ENCODE measurements around the gene MTURN.

The MTURN gene

GRCh38 chr7:30177186-30177585 lies 42.4 kb downstream of the MTURN start:
- no peak overlapping the region for H3K4me3 ChIP-seq (ENCODE audit: low read depth, low read length)
- TF ChIP-seq, protein P1, sequence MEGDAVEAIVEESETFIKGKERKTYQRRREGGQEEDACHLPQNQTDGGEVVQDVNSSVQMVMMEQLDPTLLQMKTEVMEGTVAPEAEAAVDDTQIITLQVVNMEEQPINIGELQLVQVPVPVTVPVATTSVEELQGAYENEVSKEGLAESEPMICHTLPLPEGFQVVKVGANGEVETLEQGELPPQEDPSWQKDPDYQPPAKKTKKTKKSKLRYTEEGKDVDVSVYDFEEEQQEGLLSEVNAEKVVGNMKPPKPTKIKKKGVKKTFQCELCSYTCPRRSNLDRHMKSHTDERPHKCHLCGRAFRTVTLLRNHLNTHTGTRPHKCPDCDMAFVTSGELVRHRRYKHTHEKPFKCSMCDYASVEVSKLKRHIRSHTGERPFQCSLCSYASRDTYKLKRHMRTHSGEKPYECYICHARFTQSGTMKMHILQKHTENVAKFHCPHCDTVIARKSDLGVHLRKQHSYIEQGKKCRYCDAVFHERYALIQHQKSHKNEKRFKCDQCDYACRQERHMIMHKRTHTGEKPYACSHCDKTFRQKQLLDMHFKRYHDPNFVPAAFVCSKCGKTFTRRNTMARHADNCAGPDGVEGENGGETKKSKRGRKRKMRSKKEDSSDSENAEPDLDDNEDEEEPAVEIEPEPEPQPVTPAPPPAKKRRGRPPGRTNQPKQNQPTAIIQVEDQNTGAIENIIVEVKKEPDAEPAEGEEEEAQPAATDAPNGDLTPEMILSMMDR (IDR thresholded peaks at IDR 0.05; ENCODE audit: low read depth, low read length, missing control alignments): no peak
- no peak for DNase-seq (ENCODE audit: low read depth)

DNA sequence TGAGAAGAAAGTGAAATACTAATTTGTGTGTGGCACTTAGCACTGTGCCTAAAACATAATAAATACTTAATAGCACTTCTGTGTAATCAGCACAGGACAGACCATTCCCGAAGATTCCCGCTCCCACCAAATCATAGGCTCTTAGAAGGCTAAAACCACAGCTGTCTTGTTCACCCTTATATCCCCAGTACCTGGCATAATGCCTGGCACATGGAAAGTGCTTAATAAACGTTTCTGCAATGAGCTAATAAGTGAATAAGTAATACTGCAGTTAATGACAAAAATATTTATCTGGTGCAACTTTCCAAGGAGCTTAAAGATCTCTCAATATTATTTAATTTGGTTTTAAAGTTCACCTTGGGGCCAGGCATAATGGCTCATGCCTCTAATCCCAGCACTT lies 43.2 kb downstream of the MTURN start:
- no peak for DNase-seq (ENCODE audit: low read depth)
- H3K4me3 ChIP-seq (ENCODE audit: low read depth, low read length): no peak overlapping the region
- TF ChIP-seq, protein P1 (IDR thresholded peaks at IDR 0.05; ENCODE audit: low read depth, low read length, missing control alignments): no peak

DNA sequence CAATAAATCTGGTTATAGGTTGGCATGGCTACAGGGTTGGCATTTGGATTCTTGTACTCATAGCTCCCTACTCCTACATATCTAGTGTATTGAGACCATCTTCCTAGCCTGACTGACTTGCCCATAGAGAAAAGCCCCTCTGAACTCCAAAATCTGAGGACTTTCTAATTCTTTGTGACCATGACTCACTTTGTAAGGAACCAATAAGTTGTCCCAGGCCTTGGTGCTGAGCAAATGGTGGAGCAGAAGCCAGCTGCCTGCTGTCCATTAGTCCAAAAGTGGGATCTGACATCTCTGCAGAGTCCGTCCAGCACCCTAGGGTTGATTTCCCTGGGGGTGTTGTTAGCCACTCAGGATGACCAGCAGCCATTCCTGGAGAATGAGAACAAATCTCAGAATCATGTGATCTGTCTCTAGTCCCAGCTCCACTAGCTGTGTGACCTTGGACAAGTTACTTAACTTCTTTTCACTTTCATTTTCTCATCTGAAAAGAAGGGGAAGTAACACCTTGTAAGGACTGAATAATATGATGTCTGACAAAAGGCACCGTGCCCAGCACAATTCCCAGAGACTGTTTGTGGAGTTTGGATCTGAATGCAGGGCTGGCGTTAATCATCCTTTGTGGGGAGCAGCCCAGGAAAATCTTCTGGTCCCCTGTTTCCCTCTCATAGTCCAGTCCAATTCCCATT lies 44.1 kb downstream of the MTURN start:
- TF ChIP-seq, protein P1 (IDR thresholded peaks at IDR 0.05; ENCODE audit: low read depth, low read length, missing control alignments): no peak
- H3K4me3 ChIP-seq (ENCODE audit: low read depth, low read length): peak overlapping the region; percentile 40
- DNase-seq (ENCODE audit: low read depth): peak; percentile 44

- TF ChIP-seq, protein P1 (IDR thresholded peaks at IDR 0.05; ENCODE audit: low read depth, low read length, missing control alignments): no peak
- H3K4me3 ChIP-seq (ENCODE audit: low read depth, low read length): no peak overlapping the region
- DNase-seq (ENCODE audit: low read depth): no peak
These were observed 45.9 kb downstream of the MTURN start for GRCh38 chr7:30180718-30181117.

- TF ChIP-seq, protein P1 (IDR thresholded peaks at IDR 0.05; ENCODE audit: low read depth, low read length, missing control alignments): no peak
- DNase-seq (ENCODE audit: low read depth): no peak
- no peak overlapping the region for H3K4me3 ChIP-seq (ENCODE audit: low read depth, low read length)
These were observed 46.4 kb downstream of the MTURN start for GRCh38 chr7:30181211-30181610.

DNA sequence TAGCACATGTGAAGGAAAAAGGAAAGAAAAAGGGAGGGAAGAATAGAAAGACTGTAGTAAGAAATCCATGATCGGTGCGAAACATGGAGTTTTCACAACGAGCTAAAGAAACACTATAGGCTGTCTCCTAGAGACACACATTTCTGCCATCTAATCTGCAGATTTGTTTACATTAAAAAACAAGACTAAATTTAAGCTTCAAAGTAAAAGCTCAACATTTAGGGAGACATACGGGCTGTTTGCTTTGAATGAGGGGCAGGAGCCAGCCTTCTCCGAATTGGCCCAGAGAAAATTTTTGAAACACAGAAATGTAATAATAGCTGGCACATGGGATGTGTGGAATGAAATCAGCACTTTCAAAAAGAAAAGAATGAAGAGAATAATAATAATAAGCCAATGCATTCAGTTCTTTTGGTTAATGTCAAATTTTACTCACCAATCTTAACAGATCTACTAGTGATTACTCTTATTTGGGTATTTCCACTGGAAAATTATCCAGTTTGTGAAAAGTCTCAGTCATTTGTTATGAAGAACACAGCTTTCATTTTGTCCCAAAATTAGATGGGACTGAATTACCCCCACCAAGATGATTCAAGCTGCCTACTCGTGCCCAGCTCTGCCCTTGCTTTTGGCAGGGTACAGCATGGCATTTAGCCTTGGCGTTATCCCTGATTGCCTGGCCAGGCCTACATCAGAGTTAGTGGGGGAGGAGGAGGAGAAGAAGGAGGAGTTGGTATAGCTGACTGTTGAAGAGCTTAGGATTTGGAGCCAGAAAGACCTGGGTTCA lies 47.1 kb downstream of the MTURN start:
- H3K4me3 ChIP-seq (ENCODE audit: low read depth, low read length): no peak overlapping the region
- no peak for DNase-seq (ENCODE audit: low read depth)
- TF ChIP-seq, protein P1 (IDR thresholded peaks at IDR 0.05; ENCODE audit: low read depth, low read length, missing control alignments): no peak
